GM12892 (cell line): Measurements from ENCODE around the gene TTLL8.
A peak's percentile ranks its signal among the peaks of the same experiment; 100 is the strongest.
"Not testable (repeated sequence)": the region's sequence is repeated elsewhere in the genome, so short reads cannot be mapped to it uniquely, and the experiment has no call there.

ENCODE experiments used
- DNase-seq: peaks from one replicate; pipeline ENCODE4 v3.0.0; 2011; ENCODE audit not compliant: insufficient read length
- FAIRE-seq: peaks from 2 replicates; lab custom pipeline; 2011; peaks lifted over from hg19 to GRCh38; lab: Jason Lieb, UNC
- POLR2A ChIP-seq: IDR thresholded peaks from 2 replicates; pipeline ENCODE4 v1.6.1; 2011; ENCODE audit warnings: low read depth, low read length, control low read depth
- POLR2AphosphoS5 ChIP-seq: IDR thresholded peaks from 2 replicates; pipeline ENCODE4 v1.6.1; 2011; ENCODE audit warnings: low read depth, low read length, control low read depth
- TAF1 ChIP-seq: IDR thresholded peaks from 2 replicates; pipeline ENCODE4 v1.6.1; 2011; ENCODE audit warnings: low read depth, mild to moderate bottlenecking, control low read depth, low read length, borderline replicate concordance

TTLL8 gene

GRCh38 chr22:49994361-49995040, 63.6 kb downstream of the TTLL8 start:
- DNase-seq (no peak), FAIRE-seq (no peak)
- TF ChIP-seq TAF1, result no peak

- TF ChIP-seq TAF1, result no peak
- TF ChIP-seq POLR2A, result no peak
- no peak for TF ChIP-seq POLR2AphosphoS5
- DNase-seq, result no peak
- FAIRE-seq, result no peak
These were observed 64.3 kb downstream of the TTLL8 start for GRCh38 chr22:49993649-49994360.

GRCh38 chr22:49992921-49993648, 65.0 kb downstream of the TTLL8 start:
- peak; percentile 94 for FAIRE-seq
- peak; percentile 75 for DNase-seq
- no peak for TF ChIP-seq POLR2A

- TF ChIP-seq POLR2A, result no peak
- no peak for TF ChIP-seq TAF1
- no peak for TF ChIP-seq POLR2AphosphoS5
- FAIRE-seq (no peak), DNase-seq (no peak)
These were observed 66.1 kb downstream of the TTLL8 start for GRCh38 chr22:49991907-49992533.

- TF ChIP-seq POLR2A (no peak), POLR2AphosphoS5 (no peak), TAF1 (no peak)
- no peak for DNase-seq
- no peak for FAIRE-seq
These were observed 66.9 kb downstream of the TTLL8 start for GRCh38 chr22:49991167-49991566.

- DNase-seq, FAIRE-seq: not testable (repeated sequence)
These were observed 68.3 kb downstream of the TTLL8 start for GRCh38 chr22:49989826-49990225.

GRCh38 chr22:49986325-49986724, 71.8 kb downstream of the TTLL8 start:
- TF ChIP-seq TAF1 (no peak), POLR2AphosphoS5 (no peak), POLR2A (no peak)
- FAIRE-seq (no peak), DNase-seq (no peak)

GRCh38 chr22:49983148-49984042, 74.7 kb downstream of the TTLL8 start:
- DNase-seq (no peak), FAIRE-seq (no peak)
- TF ChIP-seq TAF1 (no peak), POLR2A (no peak), POLR2AphosphoS5 (no peak)

GRCh38 chr22:49981799-49982198, 76.3 kb downstream of the TTLL8 start:
- FAIRE-seq, DNase-seq: not testable (repeated sequence)

GRCh38 chr22:49979587-49980264, 78.4 kb downstream of the TTLL8 start:
- FAIRE-seq (peak; percentile 51), DNase-seq (no peak)
- TF ChIP-seq POLR2AphosphoS5 (no peak), TAF1 (no peak), POLR2A (no peak)
